Lung (tissue), 12 donors: Measurements from ENCODE around the gene ZNF329. TPM values are rescaled to one million over a fixed set of nuclear protein-coding genes. Genes with fewer than 3 reads are reported as not detected.

Experiments
- ATAC-seq: fragments of 200-7000 bp; cut with Tn5 transposase; one replicate; pipeline ENCODE4 v1.9.1; 2020; ENCODE audit warnings: moderate number of reproducible peaks; ENCODE audit not compliant: insufficient read depth, low FRiP score
- DNase-seq, 3 donors: peaks; one replicate each; pipeline ENCODE4 v3.0.0-alpha.2; 2013 to 2017
- H3K27ac ChIP-seq, 2 donors: one replicate each; pipeline ENCODE4 v1.5.1; 2013; ENCODE audit warnings: mild to moderate bottlenecking in 2 of 2, moderate library complexity in 2 of 2, control low read depth in 1 of 2, inconsistent platforms in 1 of 2, low read depth in 1 of 2, low read length in 1 of 2
- H3K27me3 ChIP-seq, 3 donors: one replicate each; pipeline ENCODE4 v1.5.1; 2013; ENCODE audit warnings: low read length in 2 of 3; ENCODE audit not compliant: control insufficient read depth in 3 of 3, insufficient read depth in 3 of 3
- H3K36me3 ChIP-seq, 4 donors: one replicate each; pipeline ENCODE4 v1.5.1; 2013; ENCODE audit warnings: low read length in 4 of 4, mild to moderate bottlenecking in 1 of 4, moderate library complexity in 1 of 4; ENCODE audit not compliant: control insufficient read depth in 4 of 4, insufficient read depth in 4 of 4
- H3K4me1 ChIP-seq, 5 donors: one replicate each; pipeline ENCODE4 v1.5.1; 2013; ENCODE audit warnings: low read length in 5 of 5, mild to moderate bottlenecking in 2 of 5, moderate library complexity in 1 of 5; ENCODE audit not compliant: control insufficient read depth in 5 of 5, insufficient read depth in 5 of 5
- H3K4me3 ChIP-seq: one replicate; pipeline ENCODE4 v1.5.1; 2013; ENCODE audit warnings: mild to moderate bottlenecking, control low read depth, moderate library complexity
- H3K9ac ChIP-seq, 2 donors: one replicate each; pipeline ENCODE4 v1.5.1; 2013; ENCODE audit warnings: low read length in 2 of 2, control low read depth in 1 of 2; ENCODE audit not compliant: insufficient read depth in 1 of 2
- H3K9me3 ChIP-seq, 4 donors: one replicate each; pipeline ENCODE4 v1.5.1; 2013; ENCODE audit warnings: low read length in 3 of 4, mild to moderate bottlenecking in 1 of 4, moderate library complexity in 1 of 4; ENCODE audit not compliant: control insufficient read depth in 4 of 4, insufficient read depth in 3 of 4
- CTCF ChIP-seq: IDR thresholded peaks from 2 replicates; pipeline ENCODE4 v1.5.1; 2012; ENCODE audit warnings: mild to moderate bottlenecking; ENCODE audit errors: control extremely low read depth, extremely low read depth
- WGBS, 2 donors: extraction: QIAGEN DNeasy Blood & Tissue Kit; methylation state at CpG; one replicate each; pipeline ENCODE4 v1.1.7; 2013; 5-methylcytosine and 5-hydroxymethylcytosine counted together
- polyA plus RNA-seq, 2 donors: library from polyadenylated mRNA; stranded (reverse); fragments of 200-250 nt; gene quantifications; one replicate each; pipeline ENCODE4 v1.2.1, GENCODE V29; 2013
- total RNA-seq, 2 donors: library from RNA; depleted of rRNA in 1 of 2; stranded (reverse); fragments of >200 nt in 1 of 2; gene quantifications; one replicate each; pipeline ENCODE4 v1.2.1, GENCODE V29; 2014 to 2021
- donor health status: control.
- donor health status: control.
- donor health status: Bipolar disorder and iron deficiency.
- donor health status: healthy.
- donor health status: DM: yes; HTN: yes; CAD: no.

The ZNF329 gene
- total and polyA plus RNA-seq, 4 donors: 2.3 to 20.0 (median 6.5) TPM

GRCh38 chr19:58157045-58157728 lies 6.6 kb upstream of the ZNF329 start:
- Histone ChIP-seq H3K36me3 (no peaks in the 10 kb centered on the region), H3K27me3 (no peaks in the 10 kb centered on the region), H3K9ac (no peak overlapping the region), H3K4me1 (peaks cover 0 to 10% (median 6%) of the 10 kb centered on the region in 5 donors), H3K27ac (no peak overlapping the region), H3K4me3 (no peak overlapping the region), H3K9me3 (peaks cover 0 to 12% (median 4%) of the 10 kb centered on the region in 4 donors)
- ATAC-seq (no peak), DNase-seq (no peak)
- WGBS, 2 donors: 91 to 93% methylated on average over 52 to 53 of the region's 53 CpGs
- TF ChIP-seq CTCF: no peak

GRCh38 chr19:58154679-58155648 lies 4.4 kb upstream of the ZNF329 start:
- H3K27ac ChIP-seq: peak overlapping the region; percentile 89 to 99
- ATAC-seq (peak; percentile 95), DNase-seq (peak; percentile 97 to 98 (median 98))
- WGBS, 2 donors: 2% methylated on average over 71 to 85 of the region's 85 CpGs
- peak overlapping the region; percentile 92 to 93 for H3K9ac ChIP-seq
- H3K9me3 ChIP-seq: peaks cover 0 to 11% (median under 1%) of the 10 kb centered on the region in 4 donors
- peak overlapping the region; percentile 88 for H3K4me3 ChIP-seq
- H3K36me3 ChIP-seq: peaks cover 0 to 2% (median 0%) of the 10 kb centered on the region in 4 donors
- TF ChIP-seq CTCF: peak; percentile 96
- H3K27me3 ChIP-seq: no peaks in the 10 kb centered on the region
- H3K4me1 ChIP-seq: peaks cover 0 to 12% (median 6%) of the 10 kb centered on the region in 5 donors

GRCh38 chr19:58154287-58154678 lies 3.7 kb upstream of the ZNF329 start:
- peaks cover 0 to 2% (median 0%) of the 10 kb centered on the region in 4 donors for H3K36me3 ChIP-seq
- H3K9ac ChIP-seq: peak overlapping the region; percentile 92 to 93
- DNase-seq (peak; percentile 77 to 83 (median 78)), ATAC-seq (no peak)
- H3K4me1 ChIP-seq: peaks cover 0 to 16% (median 9%) of the 10 kb centered on the region in 5 donors
- H3K27ac ChIP-seq: peak overlapping the region; percentile 89 to 99
- 13 to 14% methylated on average over 12 of the region's 12 CpGs for WGBS, 2 donors
- H3K27me3 ChIP-seq: no peaks in the 10 kb centered on the region
- H3K4me3 ChIP-seq: peak overlapping the region; percentile 88
- TF ChIP-seq CTCF: no peak
- peaks cover 0 to 11% (median under 1%) of the 10 kb centered on the region in 4 donors for H3K9me3 ChIP-seq
